Measurements from ENCODE around the gene EXTL2. TPM values are rescaled to one million over a fixed set of nuclear protein-coding genes. Genes with fewer than 3 reads are reported as not detected.

EXTL2 gene
- total and polyA plus RNA-seq, 4 donors, result 3.6 to 8.7 (median 7.6) TPM

- TF ChIP-seq REST (IDR thresholded peaks at IDR 0.05), result no peak
Measured at GRCh38 chr1:100876291-100876690, 18.4 kb downstream of the EXTL2 start (continued).

GRCh38 chr1:100875228-100875627, 19.4 kb downstream of the EXTL2 start:
- peaks cover 0 to 5% (median 2%) of the 10 kb centered on the region in 4 donors for H3K4me1 ChIP-seq (ENCODE audit: control insufficient read depth in 4 of 4, insufficient read depth in 4 of 4, low read length in 3 of 4)
- no peaks in the 10 kb centered on the region for H3K27me3 ChIP-seq (ENCODE audit: control insufficient read depth in 4 of 4, insufficient read depth in 4 of 4, low read length in 3 of 4)
- TF ChIP-seq FOXA1 (IDR thresholded peaks at IDR 0.05), result no peak
- no peak overlapping the region for H3K27ac ChIP-seq (ENCODE audit: low read depth in 1 of 2, low read length in 2 of 2)
- no peaks in the 10 kb centered on the region for H3K9me3 ChIP-seq (ENCODE audit: control insufficient read depth in 4 of 4, low read length in 3 of 4)
- no peak for DNase-seq (ENCODE audit: low spot score)
- no peak overlapping the region for H3K4me3 ChIP-seq (ENCODE audit: low read depth in 1 of 3, low read length in 3 of 3)
- 92% methylated on average over 3 of the region's 3 CpGs for WGBS
- H3K9ac ChIP-seq (ENCODE audit: low read depth in 1 of 2, low read length in 2 of 2), result no peak overlapping the region
- peaks cover 0 to 6% (median 3%) of the 10 kb centered on the region in 4 donors for H3K36me3 ChIP-seq (ENCODE audit: control insufficient read depth in 4 of 4, insufficient read depth in 3 of 4, low read depth in 1 of 4, low read length in 3 of 4)

GRCh38 chr1:100874433-100874832, 20.2 kb downstream of the EXTL2 start:
- Histone ChIP-seq H3K27ac (ENCODE audit: low read depth in 1 of 2, low read length in 2 of 2) (no peak overlapping the region), H3K4me1 (ENCODE audit: control insufficient read depth in 4 of 4, insufficient read depth in 4 of 4, low read length in 3 of 4) (peaks cover 0 to 5% (median 2%) of the 10 kb centered on the region in 4 donors), H3K4me3 (ENCODE audit: low read depth in 1 of 3, low read length in 3 of 3) (no peak overlapping the region), H3K36me3 (ENCODE audit: control insufficient read depth in 4 of 4, insufficient read depth in 3 of 4, low read depth in 1 of 4, low read length in 3 of 4) (peaks cover 0 to 6% (median 3%) of the 10 kb centered on the region in 4 donors), H3K9me3 (ENCODE audit: control insufficient read depth in 4 of 4, low read length in 3 of 4) (no peaks in the 10 kb centered on the region), H3K27me3 (ENCODE audit: control insufficient read depth in 4 of 4, insufficient read depth in 4 of 4, low read length in 3 of 4) (no peaks in the 10 kb centered on the region), H3K9ac (ENCODE audit: low read depth in 1 of 2, low read length in 2 of 2) (no peak overlapping the region)
- DNase-seq (ENCODE audit: low spot score), result no peak
- WGBS, result 27% methylated on average over 2 of the region's 2 CpGs
- TF ChIP-seq JUND (IDR thresholded peaks at IDR 0.05) (no peak), REST (IDR thresholded peaks at IDR 0.05) (no peak), RAD21 (IDR thresholded peaks at IDR 0.05) (no peak), CTCF (IDR thresholded peaks at IDR 0.05; ENCODE audit: low read depth, low read length, missing input control) (no peak), HNF4G (IDR thresholded peaks at IDR 0.05) (no peak), GABPA (IDR thresholded peaks at IDR 0.05 in 1 of 2, conservative IDR thresholded peaks at IDR 0.05 in 1 of 2) (no peak), HNF4A (conservative IDR thresholded peaks at IDR 0.05) (no peak)

Data from liver (tissue), 9 donors.